LNCAP (cell line): ENCODE results near the gene CRMP1.

ENCODE experiments used
- TF ChIP-seq, protein P1 (sequence below): fragments of 450-650 bp; IDR thresholded peaks from 2 replicates; pipeline ENCODE4 v1.5.1; 2017; ENCODE audit warnings: mild to moderate bottlenecking

Gene CRMP1

DNA sequence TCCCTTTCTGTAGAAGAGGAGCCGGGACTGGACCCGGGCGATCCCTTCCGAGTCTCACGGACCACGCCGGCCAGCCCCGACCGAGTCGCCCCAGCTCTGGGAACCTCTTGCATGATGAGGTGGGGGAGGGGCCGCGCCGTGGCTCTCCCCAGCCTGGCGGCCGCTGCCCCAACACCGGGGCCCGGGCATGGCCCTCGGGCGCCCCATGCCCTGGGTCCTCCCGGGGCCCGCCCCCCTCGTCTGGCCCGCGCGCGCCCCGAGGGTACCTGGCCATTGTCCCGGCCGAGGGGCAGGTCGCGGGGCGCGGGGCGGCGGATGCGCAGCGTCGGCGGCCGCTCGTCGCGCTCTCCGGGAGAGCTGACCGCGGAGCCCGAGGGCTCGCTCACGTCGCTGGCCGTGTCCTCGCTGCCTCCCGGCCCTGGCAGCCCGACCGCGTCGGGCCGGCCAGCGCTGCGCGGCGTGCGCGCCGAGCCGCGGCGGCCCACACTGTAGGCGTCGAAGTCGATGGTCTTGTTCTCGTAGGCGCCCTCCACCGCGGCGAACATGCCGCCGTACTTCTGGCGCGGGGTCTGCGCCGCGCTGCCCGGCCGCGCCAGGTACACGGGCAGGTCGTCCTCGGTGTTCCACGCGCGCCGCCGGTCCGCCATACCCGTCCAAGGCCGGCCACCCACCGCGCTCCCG, 423 bp downstream of the CRMP1 start:
- TF ChIP-seq, protein P1, sequence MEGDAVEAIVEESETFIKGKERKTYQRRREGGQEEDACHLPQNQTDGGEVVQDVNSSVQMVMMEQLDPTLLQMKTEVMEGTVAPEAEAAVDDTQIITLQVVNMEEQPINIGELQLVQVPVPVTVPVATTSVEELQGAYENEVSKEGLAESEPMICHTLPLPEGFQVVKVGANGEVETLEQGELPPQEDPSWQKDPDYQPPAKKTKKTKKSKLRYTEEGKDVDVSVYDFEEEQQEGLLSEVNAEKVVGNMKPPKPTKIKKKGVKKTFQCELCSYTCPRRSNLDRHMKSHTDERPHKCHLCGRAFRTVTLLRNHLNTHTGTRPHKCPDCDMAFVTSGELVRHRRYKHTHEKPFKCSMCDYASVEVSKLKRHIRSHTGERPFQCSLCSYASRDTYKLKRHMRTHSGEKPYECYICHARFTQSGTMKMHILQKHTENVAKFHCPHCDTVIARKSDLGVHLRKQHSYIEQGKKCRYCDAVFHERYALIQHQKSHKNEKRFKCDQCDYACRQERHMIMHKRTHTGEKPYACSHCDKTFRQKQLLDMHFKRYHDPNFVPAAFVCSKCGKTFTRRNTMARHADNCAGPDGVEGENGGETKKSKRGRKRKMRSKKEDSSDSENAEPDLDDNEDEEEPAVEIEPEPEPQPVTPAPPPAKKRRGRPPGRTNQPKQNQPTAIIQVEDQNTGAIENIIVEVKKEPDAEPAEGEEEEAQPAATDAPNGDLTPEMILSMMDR, result no peak

GRCh38 chr4:5891563-5892322, 1.1 kb downstream of the CRMP1 start:
- TF ChIP-seq, protein P1, result no peak

GRCh38 chr4:5890063-5890727, 2.7 kb downstream of the CRMP1 start:
- TF ChIP-seq, protein P1, result no peak

- TF ChIP-seq, protein P1, result no peak
These were observed 3.7 kb downstream of the CRMP1 start for GRCh38 chr4:5889002-5889696.

DNA sequence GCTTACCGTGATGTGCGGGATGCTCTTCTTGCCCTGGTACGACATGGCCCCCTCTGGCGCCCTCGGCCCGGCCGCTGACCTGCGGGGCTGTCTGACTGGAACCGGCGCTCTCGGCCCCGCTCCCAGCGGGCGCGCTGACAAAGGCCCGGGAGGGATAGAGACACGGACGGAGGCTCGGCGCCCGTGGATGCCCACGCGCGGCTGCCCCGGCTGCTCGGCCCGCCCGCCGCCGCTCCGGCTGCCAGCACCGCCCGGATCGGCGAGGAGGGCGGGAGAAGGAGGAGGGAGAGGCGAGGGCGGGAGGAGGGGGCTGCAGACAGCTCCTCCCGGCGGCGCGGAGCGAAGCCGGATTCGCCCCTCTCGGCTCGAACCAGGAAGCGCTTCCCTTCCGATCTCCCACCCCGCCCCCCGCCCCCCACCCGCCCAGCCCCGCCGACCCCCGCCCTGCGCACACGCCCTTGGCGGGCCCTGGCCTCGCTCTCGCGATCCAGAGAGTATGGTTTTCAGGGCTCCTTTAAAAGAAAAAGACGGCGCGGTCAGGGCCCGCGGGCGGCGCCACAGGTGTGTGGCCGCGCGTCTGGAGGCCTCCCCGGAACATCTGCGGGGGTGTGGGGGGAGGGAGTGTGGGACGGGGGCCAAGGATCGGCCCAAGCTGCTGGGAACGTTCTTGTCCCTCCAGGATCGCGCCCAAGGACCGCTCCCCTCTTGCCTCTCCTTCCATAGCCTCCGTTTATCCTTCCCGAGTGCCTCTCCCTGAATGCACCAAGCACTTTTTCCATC, 4.5 kb downstream of the CRMP1 start:
- TF ChIP-seq, protein P1, result no peak

DNA sequence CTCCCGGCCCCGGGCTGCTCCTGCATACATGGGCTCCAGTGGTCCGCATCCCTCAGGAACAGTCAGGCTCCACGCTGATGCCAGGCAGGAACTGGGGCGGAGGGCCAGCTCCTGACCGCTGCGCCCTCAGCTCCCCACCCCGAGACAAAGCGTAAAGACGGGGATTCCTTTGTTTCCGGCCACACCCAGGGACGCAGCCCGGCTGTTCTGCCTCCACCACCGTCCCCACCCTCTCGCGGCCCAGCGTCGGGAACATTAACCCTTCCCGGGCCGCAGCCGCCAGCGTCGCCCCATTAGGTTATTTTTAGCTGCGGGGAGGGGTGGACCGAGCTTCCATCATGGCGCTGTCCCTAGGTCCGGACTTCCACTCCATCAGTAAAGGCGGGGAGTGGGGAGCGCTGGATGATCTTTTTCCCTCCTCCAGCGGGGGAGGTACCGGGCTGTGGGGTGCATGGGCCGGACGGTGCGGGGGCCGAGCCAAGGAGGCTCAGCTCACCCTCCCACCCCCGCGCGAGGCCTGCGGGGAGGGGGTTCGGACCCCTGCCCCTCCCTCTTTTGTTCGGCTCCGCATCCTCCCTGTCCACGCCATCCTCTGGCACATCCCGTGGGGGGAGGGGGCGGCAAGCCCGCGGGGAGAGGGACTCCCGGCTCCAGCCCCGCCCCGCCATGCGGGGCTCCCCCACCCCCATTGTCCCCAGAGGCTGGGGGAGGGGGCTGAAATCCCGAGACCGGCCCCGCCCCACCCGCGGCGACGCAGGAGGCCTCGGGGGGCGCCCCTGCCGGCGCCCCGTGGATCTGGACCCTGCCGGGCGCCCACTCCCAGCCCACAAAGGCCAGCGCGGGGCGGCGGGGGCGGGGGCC, 5.3 kb downstream of the CRMP1 start:
- TF ChIP-seq, protein P1, result no peak
